Transverse colon (tissue), 4 donors: Measurements from ENCODE around the gene FBXL17.

ENCODE experiments used
- EP300 ChIP-seq: sonication (generic); formaldehyde crosslinking; IDR thresholded peaks from one replicate; pipeline ENCODE4 v1.6.1; 2017; ENCODE audit warnings: antibody characterized with exemption, low read depth
- POLR2A ChIP-seq: fragments of 450-650 bp; IDR thresholded peaks from one replicate; pipeline ENCODE4 v1.6.1; 2016; ENCODE audit warnings: antibody characterized with exemption, mild to moderate bottlenecking, moderate library complexity
- POLR2AphosphoS5 ChIP-seq, 3 donors: sonication (generic); formaldehyde crosslinking; IDR thresholded peaks; one replicate each; pipeline ENCODE4 v1.6.1; 2016; ENCODE audit warnings: antibody characterized with exemption in 3 of 3
- TF ChIP-seq, protein P1 (sequence below), 5 experiments: fragments of 200-600 bp in 3 of 5; fragments of 450-650 bp in 2 of 5; sonication (generic) in 3 of 5; IDR thresholded peaks; 1 replicate in 2 of 5; 2 replicates in 3 of 5; pipeline ENCODE4 v1.5.1; 2016 to 2017; ENCODE audit warnings: antibody characterized with exemption in 5 of 5, inconsistent platforms in 3 of 5, mild to moderate bottlenecking in 2 of 5, moderate library complexity in 1 of 5

DNA sequence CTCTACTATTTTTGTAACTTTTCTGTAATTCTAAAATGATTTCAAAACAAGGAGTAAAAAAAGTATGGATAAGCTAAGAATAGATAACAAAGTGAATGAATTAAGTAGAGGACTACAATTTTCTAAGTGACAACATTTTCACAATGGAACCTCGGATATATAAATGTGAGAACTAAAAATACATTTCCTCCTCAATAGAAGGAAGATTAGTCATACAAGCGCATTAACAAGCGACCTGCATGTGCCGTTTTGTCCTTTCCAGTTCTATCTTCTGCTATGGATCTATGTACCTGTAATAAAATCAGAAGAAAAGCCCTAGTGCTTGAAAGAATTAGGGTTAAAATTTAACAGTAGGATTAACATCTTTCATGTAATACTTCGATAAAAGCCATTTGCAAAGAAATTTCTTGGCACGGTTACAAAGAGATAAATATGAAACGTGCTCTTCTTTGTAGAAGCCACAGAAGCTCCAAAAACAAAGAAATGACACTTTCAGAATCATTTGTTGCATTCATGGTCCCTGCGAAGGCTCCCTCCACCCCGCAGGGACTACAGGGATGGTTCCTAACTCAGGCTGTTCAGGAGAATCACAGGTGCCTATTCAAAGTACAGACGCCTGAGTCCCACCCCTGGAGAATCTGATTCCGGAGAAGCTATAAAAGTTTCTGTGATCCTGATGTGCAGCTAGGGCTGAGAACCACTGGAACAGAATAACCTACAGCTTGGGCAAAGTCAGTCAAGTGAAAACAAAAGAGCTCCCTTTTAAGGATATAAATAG is 494.5 kb downstream of the FBXL17 start:
- TF ChIP-seq, protein P1, sequence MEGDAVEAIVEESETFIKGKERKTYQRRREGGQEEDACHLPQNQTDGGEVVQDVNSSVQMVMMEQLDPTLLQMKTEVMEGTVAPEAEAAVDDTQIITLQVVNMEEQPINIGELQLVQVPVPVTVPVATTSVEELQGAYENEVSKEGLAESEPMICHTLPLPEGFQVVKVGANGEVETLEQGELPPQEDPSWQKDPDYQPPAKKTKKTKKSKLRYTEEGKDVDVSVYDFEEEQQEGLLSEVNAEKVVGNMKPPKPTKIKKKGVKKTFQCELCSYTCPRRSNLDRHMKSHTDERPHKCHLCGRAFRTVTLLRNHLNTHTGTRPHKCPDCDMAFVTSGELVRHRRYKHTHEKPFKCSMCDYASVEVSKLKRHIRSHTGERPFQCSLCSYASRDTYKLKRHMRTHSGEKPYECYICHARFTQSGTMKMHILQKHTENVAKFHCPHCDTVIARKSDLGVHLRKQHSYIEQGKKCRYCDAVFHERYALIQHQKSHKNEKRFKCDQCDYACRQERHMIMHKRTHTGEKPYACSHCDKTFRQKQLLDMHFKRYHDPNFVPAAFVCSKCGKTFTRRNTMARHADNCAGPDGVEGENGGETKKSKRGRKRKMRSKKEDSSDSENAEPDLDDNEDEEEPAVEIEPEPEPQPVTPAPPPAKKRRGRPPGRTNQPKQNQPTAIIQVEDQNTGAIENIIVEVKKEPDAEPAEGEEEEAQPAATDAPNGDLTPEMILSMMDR (IDR thresholded peaks at IDR 0.05) = no peak
- no peak for TF ChIP-seq EP300
- no peak for TF ChIP-seq POLR2A
- no peak for TF ChIP-seq POLR2AphosphoS5 (IDR thresholded peaks at IDR 0.05)
